ENCODE results near the gene PDPR. TPM values are rescaled to one million over a fixed set of nuclear protein-coding genes. Genes with fewer than 3 reads are reported as not detected.
A peak's percentile ranks its signal among the peaks of the same experiment; 100 is the strongest.
"Not testable (repeated sequence)": the region's sequence is repeated elsewhere in the genome, so short reads cannot be mapped to it uniquely, and the experiment has no call there.

The PDPR gene
- total RNA-seq, 2 experiments from 2014 or later = 34.3 to 36.2 TPM

DNA sequence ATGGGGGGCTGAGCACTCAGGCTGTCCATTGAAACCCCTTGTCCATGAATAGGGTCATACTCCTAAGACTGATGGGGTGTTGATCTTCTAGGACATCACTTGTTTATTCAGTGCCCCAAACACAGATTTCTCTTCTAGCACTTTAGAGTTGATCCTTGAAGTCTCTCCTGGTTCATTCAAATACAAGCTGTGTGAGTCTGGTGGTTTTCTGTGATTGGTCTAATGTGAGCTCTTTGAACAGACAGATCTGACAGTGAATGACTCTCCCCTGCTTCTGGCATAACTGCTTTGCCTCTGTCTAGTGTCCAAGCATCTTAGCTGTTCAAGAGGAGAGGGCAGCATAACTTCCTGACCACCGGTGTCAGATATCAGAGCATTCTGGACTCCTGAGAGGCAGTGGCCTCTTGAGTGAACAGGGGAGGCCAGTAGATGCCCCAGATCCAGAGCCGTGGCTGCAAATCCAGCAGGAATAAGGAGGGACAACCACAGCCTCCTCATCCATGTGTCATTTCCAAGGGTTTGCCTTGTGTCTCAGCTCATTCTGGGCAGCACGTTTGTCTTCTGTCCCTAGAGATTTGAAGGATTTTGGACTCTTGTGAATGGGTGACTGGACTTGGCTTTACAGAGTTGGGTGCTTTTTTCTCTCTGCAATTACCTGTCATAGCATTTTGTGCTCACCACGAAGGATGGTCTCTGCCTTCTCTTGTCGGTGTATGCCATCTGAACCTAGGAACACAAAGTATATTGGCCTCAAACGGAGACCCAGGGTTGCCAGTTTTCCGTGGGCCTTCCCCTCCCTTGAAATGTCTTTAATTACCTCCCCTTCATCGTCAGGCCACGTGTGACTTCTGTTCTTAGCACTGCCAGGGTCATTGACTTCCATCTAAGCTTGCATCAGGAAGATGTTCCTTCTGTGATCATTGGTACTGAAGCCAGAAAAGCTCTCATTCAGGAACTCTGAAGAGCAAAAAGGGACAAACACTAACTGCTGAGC is 45.5 kb downstream of the PDPR start:
- Mint-ChIP-seq H3K36me3 (ENCODE audit: low read depth) (peaks cover 20% of the 10 kb centered on the region), H3K9me3 (no peaks in the 10 kb centered on the region), H3K4me3 (no peak overlapping the region), H3K4me1 (peaks cover 2% of the 10 kb centered on the region), H3K27me3 (no peaks in the 10 kb centered on the region), H3K27ac (no peak overlapping the region)
- CTCF ChIA-PET = interaction anchor here (1.0 kb wide), 1 partner anchor 9 kb away, joined by 3 read pairs; no protein-coding TSS in a partner anchor
- DNase-seq = no peak
- POLR2A ChIA-PET = no interaction called here

GRCh38 chr16:70160388-70160787 is 46.3 kb downstream of the PDPR start:
- no peaks in the 10 kb centered on the region for H3K27me3 Mint-ChIP-seq
- no peaks in the 10 kb centered on the region for H3K9me3 Mint-ChIP-seq
- ChIA-PET CTCF (no interaction called here), POLR2A (no interaction called here)
- peaks cover 20% of the 10 kb centered on the region for H3K36me3 Mint-ChIP-seq (ENCODE audit: low read depth)
- no peak overlapping the region for H3K27ac Mint-ChIP-seq
- H3K4me3 Mint-ChIP-seq = no peak overlapping the region
- peaks cover 5% of the 10 kb centered on the region for H3K4me1 Mint-ChIP-seq
- no peak for DNase-seq

DNA sequence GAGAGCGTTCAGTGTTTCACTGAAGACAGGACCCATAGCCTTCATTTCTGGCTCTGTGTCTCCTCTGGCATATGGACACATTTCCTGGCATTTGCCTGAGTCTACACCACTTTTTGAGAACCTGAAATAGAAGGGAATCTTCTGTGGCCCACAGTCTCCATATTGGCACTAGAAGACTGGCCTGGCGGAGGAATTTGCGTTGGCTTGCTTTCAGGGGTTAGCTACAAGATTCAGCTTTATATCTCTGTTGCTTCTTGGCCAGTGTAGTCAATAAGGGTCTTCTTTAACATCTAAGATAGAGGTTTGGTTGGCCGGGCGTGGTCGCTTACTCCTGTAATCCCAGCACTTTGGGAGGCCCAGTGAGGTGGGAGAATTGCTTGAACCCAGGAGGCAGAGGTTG is 46.7 kb downstream of the PDPR start:
- ChIA-PET CTCF (no interaction called here), POLR2A (no interaction called here)
- no peak for DNase-seq
- no peak overlapping the region for H3K4me3 Mint-ChIP-seq
- no peaks in the 10 kb centered on the region for H3K27me3 Mint-ChIP-seq
- no peaks in the 10 kb centered on the region for H3K9me3 Mint-ChIP-seq
- H3K27ac Mint-ChIP-seq = no peak overlapping the region
- peaks cover 5% of the 10 kb centered on the region for H3K4me1 Mint-ChIP-seq
- H3K36me3 Mint-ChIP-seq (ENCODE audit: low read depth) = peaks cover 20% of the 10 kb centered on the region

GRCh38 chr16:70161350-70161749 is 47.2 kb downstream of the PDPR start:
- CTCF ChIA-PET = no interaction called here
- no peak overlapping the region for H3K27ac Mint-ChIP-seq

DNA sequence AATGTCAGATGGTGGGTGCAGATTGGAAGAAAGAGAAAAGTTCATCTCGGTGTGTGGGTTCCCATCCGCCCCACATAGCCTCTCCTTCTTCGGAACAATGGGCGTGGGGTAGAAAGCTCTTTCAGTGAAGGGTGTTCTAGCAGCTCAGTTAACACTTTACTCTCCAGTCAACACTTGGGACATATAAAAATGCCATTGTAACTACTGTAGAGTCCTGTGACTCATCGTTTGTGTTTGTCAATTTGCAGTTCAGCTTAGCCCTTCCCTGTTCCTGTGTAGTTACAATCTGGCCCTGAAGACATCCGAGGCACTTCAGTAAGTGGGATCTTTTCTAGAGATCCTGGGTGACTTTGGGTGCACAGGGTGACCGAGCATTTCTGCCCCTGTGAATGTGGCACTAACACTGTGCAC is 47.9 kb downstream of the PDPR start:
- Mint-ChIP-seq H3K9me3 (no peaks in the 10 kb centered on the region), H3K27ac (no peak overlapping the region), H3K36me3 (ENCODE audit: low read depth) (peaks cover 7% of the 10 kb centered on the region), H3K27me3 (no peaks in the 10 kb centered on the region), H3K4me1 (peaks cover 5% of the 10 kb centered on the region), H3K4me3 (no peak overlapping the region)
- DNase-seq = peak; percentile 5
- ChIA-PET CTCF (interaction anchor here (1.2 kb wide), 1 partner anchor 10 kb away, joined by 8 read pairs; no protein-coding TSS in a partner anchor), POLR2A (no interaction called here)

More at GRCh38 chr16:70161350-70161749, 47.2 kb downstream of the PDPR start:
- H3K27me3 Mint-ChIP-seq = no peaks in the 10 kb centered on the region
- peaks cover 14% of the 10 kb centered on the region for H3K36me3 Mint-ChIP-seq (ENCODE audit: low read depth)
- H3K4me1 Mint-ChIP-seq = peaks cover 5% of the 10 kb centered on the region
- POLR2A ChIA-PET = no interaction called here
- DNase-seq = peak; percentile 4
- H3K9me3 Mint-ChIP-seq = no peaks in the 10 kb centered on the region
- H3K4me3 Mint-ChIP-seq = no peak overlapping the region

GRCh38 chr16:70163596-70163995 is 49.5 kb downstream of the PDPR start:
- Mint-ChIP-seq H3K4me1 (peaks cover 5% of the 10 kb centered on the region), H3K27ac (no peak overlapping the region), H3K9me3 (no peaks in the 10 kb centered on the region), H3K36me3 (ENCODE audit: low read depth) (no peaks in the 10 kb centered on the region), H3K27me3 (no peaks in the 10 kb centered on the region), H3K4me3 (no peak overlapping the region)
- ChIA-PET POLR2A (no interaction called here), CTCF (interaction anchor here (0.6 kb wide), 1 partner anchor 130 kb away, joined by 3 read pairs; no protein-coding TSS in a partner anchor)
- DNase-seq = peak; percentile 5

DNA sequence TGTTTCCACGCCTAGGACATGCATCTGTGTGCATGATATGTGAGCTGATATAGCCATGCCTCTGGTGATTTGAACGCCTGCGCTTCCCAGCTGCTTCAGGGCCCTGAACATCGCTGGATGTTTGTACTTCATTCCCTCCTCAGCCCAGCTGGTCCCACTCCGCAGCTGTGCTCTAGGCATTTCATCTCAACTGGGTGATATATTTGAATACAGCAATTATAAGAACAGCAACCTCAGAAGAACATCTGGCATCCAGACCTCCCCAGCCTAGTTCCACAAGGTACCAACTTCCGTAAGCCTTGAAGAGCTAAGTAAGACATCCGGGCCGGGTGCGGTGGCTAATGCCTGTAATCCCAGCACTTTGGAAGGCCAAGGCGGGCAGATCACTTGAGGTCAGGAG is 52.6 kb downstream of the PDPR start:
- CTCF ChIA-PET; H3K27me3 Mint-ChIP-seq; H3K36me3 Mint-ChIP-seq (ENCODE audit: low read depth): not testable (repeated sequence)

DNA sequence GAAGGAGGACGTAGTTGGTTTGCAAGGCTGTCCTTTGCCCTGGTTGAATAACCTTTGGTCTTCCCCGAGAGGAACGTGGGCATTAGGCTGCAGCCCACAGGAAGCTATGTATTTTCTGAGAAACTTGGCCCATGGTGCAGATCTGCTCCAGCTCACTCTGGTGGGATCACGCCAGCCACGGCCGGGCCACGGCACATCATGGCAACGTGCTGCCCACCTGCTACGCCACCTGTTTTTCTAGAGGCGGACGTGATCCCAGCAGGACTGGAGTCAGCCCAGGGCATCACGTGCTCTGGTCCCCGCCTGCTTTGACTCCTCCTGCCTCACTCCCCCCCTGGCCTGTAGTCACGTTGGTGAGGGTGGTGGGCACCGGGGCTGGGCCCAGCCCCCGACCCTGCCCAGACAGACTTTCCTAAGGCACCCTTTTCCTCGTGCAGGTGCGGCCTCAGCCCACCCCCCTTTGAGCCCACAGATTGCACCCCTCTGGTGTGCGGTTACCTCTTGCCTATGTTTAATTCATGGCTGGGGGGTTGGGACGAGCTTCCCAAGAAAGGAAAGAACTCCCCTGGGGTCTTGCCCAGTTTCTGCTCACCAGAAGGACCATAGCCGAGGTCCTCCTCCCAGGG is 59.2 kb downstream of the PDPR start, which contains the start of gene CLEC18C:
Gene CLEC18C, plus strand, starts transcription at position 576 of the 626 bp plus-strand sequence. CDS start 492 bp downstream, outside the sequence.
- H3K4me3 Mint-ChIP-seq; H3K27ac Mint-ChIP-seq; H3K4me1 Mint-ChIP-seq; H3K36me3 Mint-ChIP-seq (ENCODE audit: low read depth); H3K9me3 Mint-ChIP-seq; DNase-seq; POLR2A ChIA-PET; H3K27me3 Mint-ChIP-seq; CTCF ChIA-PET: not testable (repeated sequence)

More for the DNA sequence above, 52.6 kb downstream of the PDPR start:
- H3K4me3 Mint-ChIP-seq, H3K9me3 Mint-ChIP-seq, POLR2A ChIA-PET, H3K4me1 Mint-ChIP-seq, DNase-seq, H3K27ac Mint-ChIP-seq: not testable (repeated sequence)

GRCh38 chr16:70173916-70174315 is 59.8 kb downstream of the PDPR start:
- DNase-seq; CTCF ChIA-PET; H3K36me3 Mint-ChIP-seq (ENCODE audit: low read depth); POLR2A ChIA-PET; H3K27ac Mint-ChIP-seq; H3K9me3 Mint-ChIP-seq; H3K4me1 Mint-ChIP-seq; H3K4me3 Mint-ChIP-seq; H3K27me3 Mint-ChIP-seq: not testable (repeated sequence)

- H3K36me3 Mint-ChIP-seq (ENCODE audit: low read depth); H3K27me3 Mint-ChIP-seq; H3K9me3 Mint-ChIP-seq; POLR2A ChIA-PET; DNase-seq; H3K4me1 Mint-ChIP-seq; H3K4me3 Mint-ChIP-seq; H3K27ac Mint-ChIP-seq; CTCF ChIA-PET: not testable (repeated sequence)
Observed at GRCh38 chr16:70174387-70174932, 60.3 kb downstream of the PDPR start.

- H3K27me3 Mint-ChIP-seq, H3K4me3 Mint-ChIP-seq, H3K27ac Mint-ChIP-seq: not testable (repeated sequence)
Observed at GRCh38 chr16:70187858-70188607, 73.9 kb downstream of the PDPR start.

GRCh38 chr16:70188608-70188915 is 74.4 kb downstream of the PDPR start:
- CTCF ChIA-PET; POLR2A ChIA-PET; H3K27ac Mint-ChIP-seq; H3K36me3 Mint-ChIP-seq (ENCODE audit: low read depth); H3K4me3 Mint-ChIP-seq; H3K9me3 Mint-ChIP-seq; DNase-seq; H3K27me3 Mint-ChIP-seq; H3K4me1 Mint-ChIP-seq: not testable (repeated sequence)

More at GRCh38 chr16:70187858-70188607, 73.9 kb downstream of the PDPR start:
- H3K36me3 Mint-ChIP-seq (ENCODE audit: low read depth); H3K9me3 Mint-ChIP-seq; DNase-seq; CTCF ChIA-PET; H3K4me1 Mint-ChIP-seq; POLR2A ChIA-PET: not testable (repeated sequence)

DNA sequence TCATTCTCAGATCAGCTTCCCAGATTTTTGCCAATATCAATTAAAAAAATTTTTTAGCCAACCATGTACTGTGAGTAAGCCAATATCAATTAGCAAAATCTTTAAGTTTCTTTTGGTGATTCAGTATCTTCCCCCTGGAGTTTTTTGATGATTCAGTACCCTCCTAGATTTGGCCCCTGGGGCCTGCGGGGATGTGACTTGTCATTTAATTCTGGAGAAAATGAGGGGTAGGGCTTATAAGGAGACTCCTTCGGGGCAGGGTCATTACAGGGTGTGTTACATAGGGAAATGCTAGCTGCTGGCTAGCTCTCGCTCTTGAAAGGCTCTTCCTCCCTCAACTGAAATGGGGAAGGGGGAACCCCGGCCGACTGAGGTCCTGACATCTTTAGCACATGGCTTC is 76.4 kb downstream of the PDPR start:
- H3K4me1 Mint-ChIP-seq; POLR2A ChIA-PET; H3K4me3 Mint-ChIP-seq; H3K27ac Mint-ChIP-seq; H3K9me3 Mint-ChIP-seq; CTCF ChIA-PET; H3K36me3 Mint-ChIP-seq (ENCODE audit: low read depth); DNase-seq; H3K27me3 Mint-ChIP-seq: not testable (repeated sequence)
